Tibial nerve (tissue), 4 donors: ENCODE results near the gene PLXNA4.

Experiments used
- EP300 ChIP-seq, 2 donors: sonication (generic); formaldehyde crosslinking; IDR thresholded peaks; one replicate each; pipeline ENCODE4 v1.6.1; 2017; ENCODE audit warnings: antibody characterized with exemption in 2 of 2, mild to moderate bottlenecking in 1 of 2
- POLR2A ChIP-seq, 2 donors: fragments of 450-650 bp; IDR thresholded peaks; one replicate each; pipeline ENCODE4 v1.6.1; 2017; ENCODE audit warnings: antibody characterized with exemption in 2 of 2, mild to moderate bottlenecking in 2 of 2, moderate library complexity in 2 of 2
- TF ChIP-seq, protein P1 (sequence below), 5 experiments: fragments of 200-600 bp in 3 of 5; fragments of 450-650 bp in 2 of 5; sonication (generic) in 3 of 5; IDR thresholded peaks; one replicate each; pipeline ENCODE4 v1.5.1; 2016 to 2019; ENCODE audit warnings: antibody characterized with exemption in 5 of 5, mild to moderate bottlenecking in 3 of 5, moderate library complexity in 2 of 5

DNA sequence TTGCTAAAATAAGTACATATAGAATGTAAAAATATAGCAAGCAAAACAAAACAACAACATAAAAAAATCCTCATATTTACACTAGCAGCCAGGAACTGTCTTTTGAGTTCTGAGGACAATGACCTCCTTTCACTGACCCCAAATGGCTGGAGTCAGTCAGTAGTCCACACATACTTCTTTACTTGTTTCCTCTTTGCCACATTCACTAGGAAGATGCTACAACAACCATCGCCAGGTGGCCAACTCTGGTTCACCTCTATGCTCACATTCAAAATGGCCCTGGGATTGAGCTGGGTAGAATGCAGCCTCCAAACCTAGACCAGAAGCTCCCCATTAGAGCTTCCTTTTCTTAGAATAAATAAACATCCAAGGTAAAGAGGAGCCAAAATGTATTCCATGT, 356.2 kb downstream of the PLXNA4 start:
- TF ChIP-seq, protein P1, sequence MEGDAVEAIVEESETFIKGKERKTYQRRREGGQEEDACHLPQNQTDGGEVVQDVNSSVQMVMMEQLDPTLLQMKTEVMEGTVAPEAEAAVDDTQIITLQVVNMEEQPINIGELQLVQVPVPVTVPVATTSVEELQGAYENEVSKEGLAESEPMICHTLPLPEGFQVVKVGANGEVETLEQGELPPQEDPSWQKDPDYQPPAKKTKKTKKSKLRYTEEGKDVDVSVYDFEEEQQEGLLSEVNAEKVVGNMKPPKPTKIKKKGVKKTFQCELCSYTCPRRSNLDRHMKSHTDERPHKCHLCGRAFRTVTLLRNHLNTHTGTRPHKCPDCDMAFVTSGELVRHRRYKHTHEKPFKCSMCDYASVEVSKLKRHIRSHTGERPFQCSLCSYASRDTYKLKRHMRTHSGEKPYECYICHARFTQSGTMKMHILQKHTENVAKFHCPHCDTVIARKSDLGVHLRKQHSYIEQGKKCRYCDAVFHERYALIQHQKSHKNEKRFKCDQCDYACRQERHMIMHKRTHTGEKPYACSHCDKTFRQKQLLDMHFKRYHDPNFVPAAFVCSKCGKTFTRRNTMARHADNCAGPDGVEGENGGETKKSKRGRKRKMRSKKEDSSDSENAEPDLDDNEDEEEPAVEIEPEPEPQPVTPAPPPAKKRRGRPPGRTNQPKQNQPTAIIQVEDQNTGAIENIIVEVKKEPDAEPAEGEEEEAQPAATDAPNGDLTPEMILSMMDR (IDR thresholded peaks at IDR 0.05) = no peak
- TF ChIP-seq POLR2A (IDR thresholded peaks at IDR 0.05) (no peak), EP300 (IDR thresholded peaks at IDR 0.05) (no peak)
